ENCODE measurements around the gene PARP11.
A peak's percentile ranks its signal among the peaks of the same experiment; 100 is the strongest.

The PARP11 gene

GRCh38 chr12:3790642-3791041 lies 82.6 kb downstream of the PARP11 start:
- FAIRE-seq (no peak), DNase-seq (ENCODE audit: insufficient read length) (no peak)
- no peak for TF ChIP-seq POLR2A (IDR thresholded peaks at IDR 0.05; ENCODE audit: low read depth, low read length)
- no peak for TF ChIP-seq TAF1 (IDR thresholded peaks at IDR 0.05; ENCODE audit: borderline replicate concordance, low read depth, low read length)

- TF ChIP-seq POLR2A (IDR thresholded peaks at IDR 0.05; ENCODE audit: low read depth, low read length) (no peak), POLR2AphosphoS5 (IDR thresholded peaks at IDR 0.05; ENCODE audit: low read depth, low read length) (no peak), TAF1 (IDR thresholded peaks at IDR 0.05; ENCODE audit: borderline replicate concordance, low read depth, low read length) (no peak)
- FAIRE-seq: no peak
- no peak for DNase-seq (ENCODE audit: insufficient read length)
These were observed 83.4 kb downstream of the PARP11 start for GRCh38 chr12:3789838-3790237.

GRCh38 chr12:3777206-3777809 lies 95.9 kb downstream of the PARP11 start:
- no peak for DNase-seq (ENCODE audit: insufficient read length)
- peak; percentile 48 for FAIRE-seq
- no peak for TF ChIP-seq TAF1 (IDR thresholded peaks at IDR 0.05; ENCODE audit: borderline replicate concordance, low read depth, low read length)
- TF ChIP-seq POLR2A (IDR thresholded peaks at IDR 0.05; ENCODE audit: low read depth, low read length): no peak
- TF ChIP-seq POLR2AphosphoS5 (IDR thresholded peaks at IDR 0.05; ENCODE audit: low read depth, low read length): no peak

- TF ChIP-seq POLR2A (IDR thresholded peaks at IDR 0.05; ENCODE audit: low read depth, low read length) (no peak), TAF1 (IDR thresholded peaks at IDR 0.05; ENCODE audit: borderline replicate concordance, low read depth, low read length) (no peak), POLR2AphosphoS5 (IDR thresholded peaks at IDR 0.05; ENCODE audit: low read depth, low read length) (no peak)
- FAIRE-seq (no peak), DNase-seq (ENCODE audit: insufficient read length) (no peak)
These were observed 97.7 kb downstream of the PARP11 start for GRCh38 chr12:3775385-3776035.

- no peak for TF ChIP-seq TAF1 (IDR thresholded peaks at IDR 0.05; ENCODE audit: borderline replicate concordance, low read depth, low read length)
- no peak for TF ChIP-seq POLR2A (IDR thresholded peaks at IDR 0.05; ENCODE audit: low read depth, low read length)
- TF ChIP-seq POLR2AphosphoS5 (IDR thresholded peaks at IDR 0.05; ENCODE audit: low read depth, low read length): no peak
- FAIRE-seq: no peak
- no peak for DNase-seq (ENCODE audit: insufficient read length)
These were observed 100.8 kb downstream of the PARP11 start for GRCh38 chr12:3772380-3772779.

- DNase-seq (ENCODE audit: insufficient read length) (no peak), FAIRE-seq (no peak)
- TF ChIP-seq POLR2AphosphoS5 (IDR thresholded peaks at IDR 0.05; ENCODE audit: low read depth, low read length): no peak
- TF ChIP-seq POLR2A (IDR thresholded peaks at IDR 0.05; ENCODE audit: low read depth, low read length): no peak
- no peak for TF ChIP-seq TAF1 (IDR thresholded peaks at IDR 0.05; ENCODE audit: borderline replicate concordance, low read depth, low read length)
These were observed 101.3 kb downstream of the PARP11 start for GRCh38 chr12:3771853-3772252.

GRCh38 chr12:3770891-3771290 lies 102.3 kb downstream of the PARP11 start:
- no peak for FAIRE-seq
- no peak for DNase-seq (ENCODE audit: insufficient read length)
- TF ChIP-seq POLR2A (IDR thresholded peaks at IDR 0.05; ENCODE audit: low read depth, low read length) (no peak), POLR2AphosphoS5 (IDR thresholded peaks at IDR 0.05; ENCODE audit: low read depth, low read length) (no peak), TAF1 (IDR thresholded peaks at IDR 0.05; ENCODE audit: borderline replicate concordance, low read depth, low read length) (no peak)

GRCh38 chr12:3768911-3769447 lies 104.2 kb downstream of the PARP11 start:
- DNase-seq (ENCODE audit: insufficient read length) (no peak), FAIRE-seq (no peak)
- no peak for TF ChIP-seq POLR2A (IDR thresholded peaks at IDR 0.05; ENCODE audit: low read depth, low read length)
- no peak for TF ChIP-seq TAF1 (IDR thresholded peaks at IDR 0.05; ENCODE audit: borderline replicate concordance, low read depth, low read length)
- no peak for TF ChIP-seq POLR2AphosphoS5 (IDR thresholded peaks at IDR 0.05; ENCODE audit: low read depth, low read length)

GRCh38 chr12:3761116-3761735 lies 112.0 kb downstream of the PARP11 start:
- FAIRE-seq: no peak
- TF ChIP-seq TAF1 (IDR thresholded peaks at IDR 0.05; ENCODE audit: borderline replicate concordance, low read depth, low read length) (no peak), POLR2A (IDR thresholded peaks at IDR 0.05; ENCODE audit: low read depth, low read length) (no peak), POLR2AphosphoS5 (IDR thresholded peaks at IDR 0.05; ENCODE audit: low read depth, low read length) (no peak)
- DNase-seq (ENCODE audit: insufficient read length): no peak

GRCh38 chr12:3759878-3760277 lies 113.3 kb downstream of the PARP11 start:
- DNase-seq (ENCODE audit: insufficient read length) (no peak), FAIRE-seq (no peak)
- no peak for TF ChIP-seq TAF1 (IDR thresholded peaks at IDR 0.05; ENCODE audit: borderline replicate concordance, low read depth, low read length)
- TF ChIP-seq POLR2AphosphoS5 (IDR thresholded peaks at IDR 0.05; ENCODE audit: low read depth, low read length): no peak
- TF ChIP-seq POLR2A (IDR thresholded peaks at IDR 0.05; ENCODE audit: low read depth, low read length): no peak
